GM21447 (cell line): ENCODE data around the gene MARCO.
"Not testable (repeated sequence)": the region's sequence is repeated elsewhere in the genome, so short reads cannot be mapped to it uniquely, and the experiment has no call there.

Source experiments
- ATAC-seq: cut with Tn5 transposase; IDR thresholded peaks from one replicate; pipeline ENCODE4 v1.9.1; 2021; ENCODE audit not compliant: unreplicated experiment

Gene MARCO

DNA sequence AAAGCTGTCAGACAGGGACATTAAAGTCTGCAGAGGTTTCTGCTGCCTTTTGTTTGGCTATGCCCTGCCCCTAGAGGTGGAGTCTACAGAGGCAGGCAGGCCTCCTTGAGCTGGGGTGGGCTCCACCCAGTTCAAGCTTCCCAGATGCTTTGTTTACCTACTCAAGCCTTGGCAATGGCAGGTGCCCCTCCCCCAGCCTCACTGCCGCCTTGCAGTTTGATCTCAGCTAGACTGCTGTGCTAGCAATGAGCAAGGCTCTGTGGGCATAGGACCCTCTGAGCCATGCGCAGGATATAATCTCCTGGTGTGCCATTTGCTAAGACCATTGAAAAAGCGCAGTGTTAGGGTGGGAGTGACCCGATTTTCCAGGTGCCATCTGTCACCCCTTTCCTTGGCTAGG lies 61.9 kb downstream of the MARCO start:
- ATAC-seq, result not testable (repeated sequence)

DNA sequence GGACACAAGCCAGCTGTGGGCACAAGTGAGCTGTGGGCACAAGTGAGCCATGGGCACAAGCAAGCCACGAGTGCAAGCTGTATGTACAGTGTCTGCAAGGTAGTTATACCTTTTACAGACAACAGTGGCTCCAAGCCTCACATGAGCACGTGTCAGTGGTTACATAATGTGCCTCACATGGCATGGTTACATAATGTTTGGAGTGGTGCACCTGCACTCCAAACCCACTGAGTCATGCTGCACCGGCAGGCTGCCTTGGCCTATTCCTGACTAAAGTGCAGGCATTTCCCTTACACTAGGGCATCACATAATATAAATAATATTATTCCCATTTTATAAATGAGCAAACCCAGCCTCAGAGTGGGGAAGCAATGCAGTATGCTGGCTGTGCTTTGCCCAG lies 62.6 kb downstream of the MARCO start:
- no peak for ATAC-seq

DNA sequence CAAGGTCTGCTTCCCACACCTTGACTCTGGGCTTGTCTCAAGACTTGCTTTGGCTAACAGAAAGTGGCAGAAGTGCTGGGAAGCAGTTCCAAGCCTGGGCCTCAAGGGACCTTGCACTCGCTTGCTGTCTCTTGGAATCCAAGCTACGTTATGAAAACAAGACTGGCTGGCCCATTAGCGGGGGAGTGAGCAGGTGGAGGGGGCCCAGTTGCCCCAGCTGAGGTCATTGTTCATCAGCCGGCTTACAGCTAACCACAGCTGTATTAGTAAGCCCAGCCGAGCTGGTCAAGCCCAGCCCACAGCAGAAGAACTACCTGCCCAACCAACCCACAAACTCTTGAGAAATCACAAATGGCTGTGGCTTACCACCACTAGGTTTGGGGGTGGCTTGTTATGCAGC lies 63.1 kb downstream of the MARCO start:
- no peak for ATAC-seq

DNA sequence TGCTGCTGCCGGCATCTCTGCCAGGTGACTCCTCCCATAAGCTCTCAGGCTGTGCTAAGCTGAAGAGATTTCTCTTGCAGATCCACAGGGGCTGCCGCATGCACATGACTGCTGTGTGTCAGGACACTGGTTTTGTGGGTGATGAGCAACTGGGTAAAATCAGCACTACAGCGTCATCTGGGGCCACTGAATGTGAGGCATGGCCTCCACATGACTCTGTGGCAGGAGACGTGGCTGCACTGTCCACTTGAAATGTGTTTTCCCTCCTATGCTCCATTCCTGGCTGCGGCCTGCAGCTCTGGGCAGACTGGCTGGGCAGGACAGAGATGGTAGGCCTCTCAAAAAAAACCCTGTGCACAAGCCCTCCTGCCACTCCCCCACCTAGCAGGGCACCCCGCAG lies 63.6 kb downstream of the MARCO start:
- ATAC-seq, result no peak

DNA sequence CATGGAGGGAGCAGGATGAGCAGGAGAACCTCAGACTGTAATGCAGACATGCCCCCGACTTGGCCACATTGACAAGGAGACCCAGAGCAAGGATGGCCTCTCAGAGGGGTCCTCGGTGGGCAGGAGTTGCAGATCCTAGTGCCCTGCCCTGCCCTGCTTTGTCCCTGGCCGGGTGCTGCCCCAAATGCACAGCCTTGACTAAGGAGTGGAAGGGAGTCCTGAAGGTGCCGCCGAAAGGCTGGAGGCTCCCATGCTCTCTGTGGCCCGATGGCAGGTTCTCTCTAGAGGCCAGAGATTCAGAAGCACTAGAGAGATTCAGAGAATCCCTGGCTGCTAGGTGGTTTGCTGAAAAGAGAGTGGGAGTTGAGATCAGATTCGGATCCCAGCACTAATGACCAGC lies 64.4 kb downstream of the MARCO start:
- ATAC-seq, result no peak

DNA sequence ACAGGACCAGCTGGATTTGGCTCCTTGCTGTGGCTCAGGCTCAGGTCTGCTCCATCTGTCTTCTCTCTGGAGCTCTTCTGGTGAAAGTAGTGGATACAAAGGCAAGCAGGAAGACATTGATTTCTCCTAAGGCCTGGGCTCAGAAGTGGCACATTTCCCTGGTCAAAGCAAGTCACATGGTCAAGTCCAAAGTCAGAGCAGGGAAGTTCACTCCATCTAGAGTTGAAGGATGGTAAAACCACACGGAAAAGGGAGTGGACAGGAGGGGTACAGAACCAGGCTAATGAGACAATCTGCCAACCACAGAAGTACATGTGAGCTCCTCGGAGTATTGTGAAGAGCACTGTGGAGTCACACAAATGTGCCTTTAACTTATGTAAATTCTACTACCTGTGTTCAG lies 66.1 kb downstream of the MARCO start:
- ATAC-seq, result no peak

DNA sequence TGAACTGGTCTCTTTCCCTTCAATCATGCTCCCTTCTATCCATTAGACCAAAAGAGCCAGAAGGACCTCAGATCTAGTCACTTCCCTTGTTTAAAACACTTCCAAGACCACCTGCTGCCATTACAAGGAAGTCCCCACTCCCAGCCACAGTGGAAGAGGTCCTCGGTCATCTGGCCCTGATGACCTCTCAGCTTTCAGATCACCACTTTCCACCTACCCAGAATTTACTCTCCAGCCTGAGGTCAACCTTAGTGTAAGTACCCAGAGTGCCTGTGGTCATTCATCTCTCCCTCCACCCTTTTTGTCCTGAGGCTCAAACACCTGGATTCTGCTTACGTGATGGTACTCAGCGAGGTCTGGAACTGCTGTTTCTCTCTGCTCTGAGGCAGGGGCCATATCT lies 67.1 kb downstream of the MARCO start:
- ATAC-seq, result no peak

DNA sequence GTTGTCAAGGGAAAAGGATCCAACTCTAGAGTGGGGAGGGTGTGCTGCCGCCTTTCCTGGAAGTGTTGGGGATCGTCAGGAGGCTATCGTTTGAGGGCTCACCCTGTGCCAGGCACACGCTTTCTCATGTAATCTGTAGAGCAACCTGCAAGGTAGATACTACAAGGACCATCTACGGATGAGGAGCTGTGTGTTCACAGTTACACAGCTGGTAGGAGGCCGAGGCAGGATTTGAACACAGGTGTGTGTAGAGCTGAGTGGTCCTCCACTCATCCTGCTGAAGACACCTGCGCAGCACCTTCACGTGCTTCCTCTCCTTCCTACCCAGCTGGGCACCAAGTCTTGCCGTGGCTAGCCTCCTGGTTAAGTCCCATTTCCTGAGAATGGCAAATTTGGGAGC lies 68.3 kb downstream of the MARCO start:
- no peak for ATAC-seq

DNA sequence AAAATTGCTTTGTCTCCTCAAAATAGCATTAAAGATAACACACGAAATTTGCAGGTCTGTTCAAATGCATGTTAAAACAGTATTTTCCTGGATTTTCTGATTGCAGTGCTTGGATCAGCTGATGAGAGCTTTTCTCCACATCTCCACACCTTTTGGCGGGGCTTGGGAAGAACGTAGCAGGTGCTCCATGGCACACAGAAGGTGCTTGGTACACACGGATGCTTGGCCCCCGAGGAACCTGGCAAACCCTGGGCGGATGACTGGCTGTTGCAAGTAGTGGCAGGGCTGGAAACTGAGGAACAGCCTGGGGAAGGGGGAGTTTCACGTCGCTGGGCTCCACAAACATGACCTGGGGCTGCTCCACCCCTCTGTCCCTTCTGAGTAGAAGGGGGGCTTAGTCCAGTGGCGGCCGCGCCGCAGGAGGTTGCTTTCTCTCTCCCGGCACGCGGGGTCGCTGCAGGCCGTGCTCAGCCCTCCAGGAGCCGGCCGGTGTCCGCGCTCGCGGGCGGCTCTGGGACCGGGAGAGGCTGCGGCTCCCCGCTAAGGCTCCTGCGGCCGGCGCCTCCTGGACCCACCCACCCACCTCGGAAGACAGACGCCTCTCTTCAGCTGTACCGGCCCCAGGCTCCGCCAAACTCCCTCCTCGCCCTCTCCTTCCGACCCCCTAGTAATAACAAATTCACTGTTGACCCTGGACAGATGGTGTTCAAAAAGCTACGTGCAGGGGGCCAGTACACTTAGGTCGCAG lies 69.3 kb downstream of the MARCO start:
- ATAC-seq, result no peak

DNA sequence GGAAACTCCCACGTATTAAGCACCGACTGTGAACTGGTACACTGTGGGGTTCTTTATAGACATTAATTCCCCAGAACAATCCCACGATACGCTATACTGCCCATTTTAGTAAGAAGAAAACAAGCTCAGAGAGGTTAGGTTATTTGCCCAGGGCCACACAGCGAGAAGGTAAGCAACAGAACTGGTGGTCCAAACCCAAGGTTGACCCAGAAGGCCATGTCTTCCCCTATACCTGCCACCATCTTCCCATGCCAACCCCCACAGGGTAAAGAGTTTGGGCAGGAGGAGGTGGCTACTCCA lies 69.9 kb downstream of the MARCO start:
- ATAC-seq, result no peak

DNA sequence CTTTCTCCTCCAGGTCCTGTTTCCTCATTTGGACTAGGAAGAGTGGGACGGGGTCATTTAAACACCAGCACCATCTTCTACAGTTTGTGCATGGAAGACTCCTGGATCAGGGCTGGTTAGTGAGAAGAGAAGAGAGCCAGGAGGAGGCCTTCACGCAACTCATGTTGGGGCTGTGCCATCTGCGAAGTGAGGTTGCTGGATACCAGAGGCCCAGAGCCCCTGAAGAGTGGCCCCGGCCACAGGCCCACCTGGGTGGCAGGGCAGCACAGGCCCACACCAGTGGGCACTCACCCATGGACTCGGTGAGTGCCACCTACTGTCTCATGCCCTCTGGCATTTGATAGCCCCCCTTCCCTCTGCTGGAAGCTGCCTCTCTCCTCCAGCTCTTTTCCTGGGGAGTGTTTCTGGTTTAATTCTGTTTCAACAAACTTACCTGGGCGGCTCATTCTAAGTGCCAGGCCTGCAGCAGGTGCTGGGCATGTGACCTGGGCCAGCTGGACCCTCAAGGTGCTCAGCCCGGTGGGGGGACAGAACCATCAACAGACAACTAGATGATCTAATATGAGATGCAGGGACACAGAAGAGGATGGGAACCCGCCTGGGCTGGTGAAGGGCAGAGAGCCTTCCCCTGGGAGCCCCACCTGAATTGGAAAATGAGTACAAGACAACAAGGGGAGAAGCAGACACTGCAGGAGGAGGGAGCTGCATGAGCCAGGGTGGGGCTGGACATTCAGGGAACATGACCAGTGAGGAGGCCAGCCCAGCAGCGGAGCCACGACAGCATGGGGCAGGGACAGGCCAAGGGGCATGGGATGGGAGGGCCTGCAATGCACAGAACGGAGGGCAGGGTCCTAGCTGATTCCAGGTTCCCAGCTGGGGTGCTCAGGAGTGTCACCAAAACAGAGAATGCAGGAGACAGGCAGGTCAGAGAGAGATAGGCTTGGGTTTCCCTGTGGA lies 70.6 kb downstream of the MARCO start:
- no peak for ATAC-seq

DNA sequence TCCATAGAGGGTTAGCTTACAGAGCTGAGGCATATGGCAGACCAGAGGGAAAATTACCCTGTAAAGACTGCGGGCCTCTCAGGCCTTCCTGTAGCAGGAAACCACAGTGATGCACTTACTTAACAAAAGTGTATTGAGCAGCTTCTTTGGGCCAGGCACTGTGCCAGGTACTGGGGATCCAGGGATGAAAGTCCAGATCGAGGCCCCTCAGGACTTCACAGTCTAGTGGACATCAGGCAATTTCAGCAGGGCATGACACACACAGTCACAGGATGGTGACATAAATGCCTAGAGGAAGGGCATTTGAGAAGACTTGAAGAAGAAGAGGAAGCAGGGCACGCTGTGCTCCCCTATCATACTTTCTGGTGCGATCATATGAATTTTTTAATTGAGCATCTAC lies 71.7 kb downstream of the MARCO start:
- ATAC-seq, result no peak

DNA sequence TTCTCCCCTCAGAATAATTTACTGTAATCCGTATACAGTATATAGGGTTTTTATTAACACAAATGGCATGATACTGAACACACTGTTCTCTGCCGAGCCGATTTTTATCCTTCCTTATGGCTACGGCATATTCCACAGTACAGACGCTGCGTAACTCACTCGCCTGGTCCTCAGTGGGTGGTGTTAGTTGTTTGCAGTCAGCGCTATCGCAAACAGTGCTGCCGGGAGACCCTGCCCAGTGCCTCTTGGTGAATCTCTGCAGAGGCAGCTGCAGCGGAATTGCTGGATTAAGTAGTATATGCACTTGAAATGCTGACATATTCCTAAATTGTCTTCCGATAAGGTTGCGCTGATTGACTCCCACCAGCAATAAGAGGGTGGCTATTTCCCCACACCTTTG lies 73.9 kb downstream of the MARCO start:
- ATAC-seq, result no peak

DNA sequence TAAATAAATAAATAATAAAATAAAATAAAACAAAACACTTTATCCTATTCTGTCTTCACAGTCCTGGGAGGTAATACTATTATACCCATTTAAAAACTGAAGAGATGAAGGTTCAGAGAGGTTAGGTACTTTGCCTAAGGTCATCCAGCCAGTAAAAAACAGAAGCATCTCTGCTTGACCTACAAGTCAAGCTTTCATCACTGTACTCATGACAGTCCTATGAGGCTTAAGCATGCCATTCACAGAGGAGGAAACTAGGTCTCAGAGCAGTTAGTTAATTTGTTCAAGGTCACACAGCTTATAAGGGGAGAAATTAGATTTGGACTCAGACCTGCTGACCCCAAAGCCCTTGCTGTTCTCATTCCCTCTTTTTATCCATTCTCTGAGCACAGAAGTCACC lies 77.5 kb downstream of the MARCO start:
- ATAC-seq, result no peak

DNA sequence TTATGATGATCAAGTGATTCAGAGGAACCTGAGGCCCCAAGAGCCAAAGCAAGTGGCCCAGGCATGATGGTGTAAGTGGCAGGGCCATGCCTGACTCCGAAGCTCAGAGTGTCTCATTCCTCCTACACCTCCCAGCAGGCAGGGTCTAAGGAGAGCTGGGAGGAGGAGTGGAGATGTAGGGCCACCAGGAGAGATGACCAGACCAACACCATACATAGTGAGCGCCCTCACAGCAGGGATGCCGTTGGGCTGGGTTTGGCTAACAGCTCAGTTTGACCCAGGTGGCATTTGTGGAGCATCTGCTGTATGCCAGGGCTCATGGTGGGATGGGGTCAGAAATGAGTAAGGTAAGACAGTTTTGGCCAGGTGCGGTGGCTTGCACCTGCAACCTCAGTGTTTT lies 80.7 kb downstream of the MARCO start:
- ATAC-seq, result no peak

DNA sequence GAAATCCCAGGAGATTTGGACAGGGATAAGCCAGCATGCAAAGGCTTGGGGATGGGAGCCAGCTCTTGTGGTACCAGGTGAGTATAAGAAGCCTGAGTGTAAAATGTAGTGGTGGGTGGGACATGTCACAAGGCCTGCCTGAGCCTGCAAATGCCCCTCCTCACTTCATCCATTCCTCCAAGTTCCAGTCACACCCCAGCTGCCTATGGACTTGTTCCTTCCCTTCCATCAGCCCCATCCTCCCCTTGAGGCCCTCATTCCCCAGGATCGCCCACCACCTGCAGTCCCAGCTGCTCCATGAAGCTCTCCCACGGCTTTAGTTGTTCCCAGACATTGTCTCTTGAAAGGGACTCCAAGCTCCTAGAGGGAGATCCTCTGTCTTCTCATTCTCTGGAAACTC lies 81.5 kb downstream of the MARCO start:
- ATAC-seq, result no peak

DNA sequence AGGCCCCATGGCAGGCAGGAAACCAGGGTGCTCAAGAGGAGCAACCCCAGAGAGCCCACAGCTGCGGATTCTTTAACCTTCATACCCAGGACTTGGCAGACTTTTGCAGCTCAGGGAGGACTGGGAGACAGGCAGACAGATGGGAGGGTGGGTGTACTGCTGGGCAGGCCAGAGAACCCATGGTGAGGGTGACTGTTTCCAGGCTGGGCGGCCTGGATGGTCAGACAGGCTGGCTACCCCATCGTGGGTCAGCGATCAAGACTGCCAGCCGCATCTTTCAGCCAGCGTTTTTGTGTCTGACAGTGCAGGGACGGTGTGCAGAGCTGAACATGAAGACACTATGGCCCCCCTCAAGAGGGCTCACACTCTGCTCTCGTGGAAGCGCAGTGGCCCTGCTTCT lies 82.2 kb downstream of the MARCO start:
- ATAC-seq, result no peak

DNA sequence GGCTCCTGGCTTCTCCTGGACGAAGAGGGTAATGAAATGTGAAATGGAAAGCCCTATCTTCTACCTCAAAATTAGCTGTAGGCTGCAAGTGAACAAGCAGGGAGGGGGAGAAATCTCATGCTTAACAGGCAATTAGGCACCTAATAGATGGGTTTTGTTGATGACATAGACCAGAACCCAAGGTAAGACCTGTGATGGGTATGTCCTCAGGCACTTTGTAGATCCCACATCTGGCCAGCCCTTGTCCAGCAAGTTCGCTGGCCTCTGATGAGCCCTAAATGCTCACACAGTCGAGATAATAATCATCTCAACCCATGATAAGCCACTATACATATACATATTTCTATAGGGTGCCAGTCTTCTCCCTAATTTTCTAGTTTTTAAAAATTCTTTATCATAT lies 82.6 kb downstream of the MARCO start:
- ATAC-seq, result no peak

DNA sequence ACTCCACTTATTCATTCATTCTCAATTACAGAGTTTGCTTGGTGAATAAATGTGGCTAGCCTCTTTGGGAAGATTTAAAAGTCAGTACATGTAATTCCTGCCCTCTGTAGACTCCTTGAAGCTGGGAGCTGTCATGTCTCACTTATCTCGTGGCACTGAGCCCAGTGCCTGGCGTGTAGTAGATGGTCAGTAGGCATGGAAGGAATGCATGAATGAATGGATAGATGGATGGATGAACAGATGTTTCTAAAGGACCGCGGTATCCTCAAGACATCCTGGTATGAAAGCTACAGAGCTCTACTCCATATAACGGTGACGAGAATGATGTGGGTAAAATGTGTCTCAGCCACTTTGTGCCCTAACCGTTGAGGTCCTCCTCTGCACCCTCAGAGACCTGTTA lies 83.0 kb downstream of the MARCO start:
- ATAC-seq, result no peak

DNA sequence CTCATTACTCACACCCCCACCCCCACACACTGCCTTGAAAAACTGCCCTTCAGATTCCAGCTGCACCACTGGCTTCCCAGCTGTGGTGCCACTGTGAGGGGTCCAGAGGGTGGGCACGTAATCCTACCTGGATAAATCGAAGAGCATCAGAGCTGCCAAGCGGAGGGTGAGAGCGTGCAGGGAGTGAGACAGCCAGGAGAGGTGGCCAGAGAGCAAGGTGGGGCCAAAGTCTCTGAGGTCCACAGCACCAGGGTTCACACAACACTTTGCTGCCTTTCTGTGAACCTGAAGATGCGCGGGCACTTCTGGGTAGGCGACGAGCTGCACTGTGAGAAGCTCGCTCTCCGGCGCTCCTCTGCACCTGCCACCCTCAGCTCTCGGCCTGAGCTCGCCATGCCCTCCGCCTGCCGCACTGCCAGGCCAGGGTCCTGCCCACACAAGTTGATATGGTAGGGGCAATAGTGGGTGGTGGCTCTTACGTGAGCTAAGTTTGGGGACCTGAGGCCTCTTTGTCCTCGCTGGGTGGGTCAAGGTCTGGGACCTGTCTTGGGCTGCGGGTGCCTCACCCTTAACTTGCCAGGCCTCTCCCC lies 83.9 kb downstream of the MARCO start:
- ATAC-seq, result no peak

DNA sequence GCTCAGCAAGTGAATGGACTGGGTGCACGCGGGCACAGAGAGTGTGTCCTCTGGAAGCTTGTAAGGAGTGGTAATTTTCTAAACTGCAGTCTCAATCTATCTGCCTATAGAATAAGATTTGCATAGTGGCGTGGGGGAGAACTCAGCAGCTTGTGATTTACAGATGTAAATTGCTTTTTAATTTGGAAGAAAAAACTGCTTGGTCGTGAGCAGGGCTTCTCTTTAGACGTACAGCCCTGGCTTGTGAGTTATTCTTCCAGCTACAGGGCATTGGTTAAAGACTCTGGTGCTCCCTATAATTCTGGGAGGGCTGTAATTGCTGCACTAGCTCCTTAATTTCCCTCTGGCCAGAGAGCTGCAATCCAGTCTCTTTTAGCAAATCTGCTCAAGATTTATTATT lies 84.9 kb downstream of the MARCO start:
- no peak for ATAC-seq
